ENCODE results near the gene UBE2E2.

- TF ChIP-seq CREB1 (IDR thresholded peaks at IDR 0.05; ENCODE audit: low read depth) (no peak), EP300 (IDR thresholded peaks at IDR 0.05; ENCODE audit: borderline replicate concordance) (no peak), TAF1 (IDR thresholded peaks at IDR 0.05; ENCODE audit: low read depth) (no peak), ZBTB7A (IDR thresholded peaks at IDR 0.05; ENCODE audit: low read depth) (no peak), REST (IDR thresholded peaks at IDR 0.05; ENCODE audit: low read depth) (no peak), MAX (IDR thresholded peaks at IDR 0.05) (no peak), FOXM1 (IDR thresholded peaks at IDR 0.05; ENCODE audit: borderline replicate concordance, low read depth) (no peak), RAD21 (IDR thresholded peaks at IDR 0.05; ENCODE audit: low read depth) (no peak)
Measured at GRCh38 chr3:23201154-23201838, 1.8 kb upstream of the UBE2E2 start.

All from Ishikawa (cell line).